GM12874 (cell line): ENCODE data around the gene RBM20.

Experiments used
- CTCF ChIP-seq: IDR thresholded peaks from 2 replicates; pipeline ENCODE4 v1.5.1; 2011; ENCODE audit warnings: low read depth, mild to moderate bottlenecking, control low read depth, low read length, moderate library complexity; ENCODE audit not compliant: insufficient read depth

Gene RBM20

GRCh38 chr10:110668443-110668842, 24.3 kb downstream of the RBM20 start:
- TF ChIP-seq CTCF = no peak

GRCh38 chr10:110670335-110670734, 26.2 kb downstream of the RBM20 start:
- no peak for TF ChIP-seq CTCF

- TF ChIP-seq CTCF = peak; percentile 99
These were observed 27.8 kb downstream of the RBM20 start for GRCh38 chr10:110671788-110672579.

GRCh38 chr10:110672580-110672919, 28.4 kb downstream of the RBM20 start:
- no peak for TF ChIP-seq CTCF

- no peak for TF ChIP-seq CTCF
These were observed 31.9 kb downstream of the RBM20 start for GRCh38 chr10:110676016-110676415.

GRCh38 chr10:110679486-110680272, 35.5 kb downstream of the RBM20 start:
- TF ChIP-seq CTCF = no peak

GRCh38 chr10:110680273-110681020, 36.3 kb downstream of the RBM20 start:
- TF ChIP-seq CTCF = no peak
